Fibroblast of skin of back (primary cell): ENCODE measurements around the gene PPFIBP1.
"Not testable (repeated sequence)": the region's sequence is repeated elsewhere in the genome, so short reads cannot be mapped to it uniquely, and the experiment has no call there.

Experiments
- DNase-seq: peaks from one replicate; pipeline ENCODE4 v3.0.0-alpha.2; 2013

PPFIBP1 gene

DNA sequence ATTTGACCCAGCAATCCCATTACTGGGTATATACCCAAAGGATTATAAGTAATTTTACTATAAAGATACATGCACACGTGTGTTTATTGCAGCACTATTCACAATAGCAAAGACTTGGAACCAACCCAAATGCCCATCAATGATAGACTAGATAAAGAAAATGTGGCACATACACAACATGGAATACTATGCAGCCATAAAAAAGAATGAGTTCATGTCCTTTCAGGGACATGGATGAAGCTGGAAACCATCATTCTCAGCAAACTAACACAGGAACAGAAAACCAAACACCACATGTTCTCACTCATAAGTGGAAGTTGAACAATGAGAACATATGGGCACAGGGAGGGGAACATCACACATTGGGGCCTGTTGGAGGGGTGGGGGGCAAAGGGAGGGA lies 20.9 kb downstream of the PPFIBP1 start:
- not testable (repeated sequence) for DNase-seq

- no peak for DNase-seq
These were observed 21.7 kb downstream of the PPFIBP1 start for GRCh38 chr12:27545665-27546064.

- no peak for DNase-seq
These were observed 23.6 kb downstream of the PPFIBP1 start for GRCh38 chr12:27547592-27547991.

DNA sequence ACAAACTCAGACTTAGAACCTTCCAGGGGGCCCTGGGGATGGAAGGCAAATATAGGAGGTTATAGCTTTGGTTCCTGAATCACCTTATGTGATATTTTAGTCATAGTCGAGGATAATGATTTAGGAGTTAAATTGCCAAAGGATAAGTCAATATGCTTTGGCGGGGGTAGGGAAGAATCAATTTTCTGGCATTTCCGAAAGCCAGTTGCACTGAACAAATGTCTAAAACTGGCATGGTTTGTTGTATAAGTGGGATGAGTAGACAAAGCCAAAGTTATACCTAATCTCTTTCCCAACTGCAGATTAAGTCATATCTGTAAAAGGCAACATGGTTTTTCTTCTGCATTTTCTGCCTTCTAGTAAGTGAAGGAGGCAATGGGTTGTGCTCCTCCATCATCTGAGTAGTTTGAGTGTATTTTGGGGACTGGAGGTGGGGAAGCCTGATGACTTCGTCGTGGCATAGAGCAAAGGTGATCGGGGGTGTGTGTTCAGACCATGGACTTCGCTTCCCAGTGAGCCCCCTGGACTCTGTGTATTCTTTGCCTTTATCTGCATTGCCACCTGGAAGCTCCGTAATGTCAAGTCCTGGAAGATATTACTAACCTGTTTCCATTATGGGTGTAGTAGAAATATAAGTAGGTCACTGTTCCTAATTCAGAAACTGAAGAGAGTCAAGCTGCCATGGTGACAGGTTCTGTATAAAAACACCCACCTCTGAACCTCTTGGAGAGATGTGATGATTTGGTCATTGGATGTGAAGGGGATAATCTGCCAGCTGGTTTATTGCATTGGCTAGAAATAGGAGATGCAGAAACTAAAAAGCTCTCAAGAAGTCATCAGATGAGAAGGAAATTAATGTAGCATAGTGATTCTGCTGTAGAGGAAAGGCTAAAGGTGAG lies 24.5 kb downstream of the PPFIBP1 start:
- no peak for DNase-seq

DNA sequence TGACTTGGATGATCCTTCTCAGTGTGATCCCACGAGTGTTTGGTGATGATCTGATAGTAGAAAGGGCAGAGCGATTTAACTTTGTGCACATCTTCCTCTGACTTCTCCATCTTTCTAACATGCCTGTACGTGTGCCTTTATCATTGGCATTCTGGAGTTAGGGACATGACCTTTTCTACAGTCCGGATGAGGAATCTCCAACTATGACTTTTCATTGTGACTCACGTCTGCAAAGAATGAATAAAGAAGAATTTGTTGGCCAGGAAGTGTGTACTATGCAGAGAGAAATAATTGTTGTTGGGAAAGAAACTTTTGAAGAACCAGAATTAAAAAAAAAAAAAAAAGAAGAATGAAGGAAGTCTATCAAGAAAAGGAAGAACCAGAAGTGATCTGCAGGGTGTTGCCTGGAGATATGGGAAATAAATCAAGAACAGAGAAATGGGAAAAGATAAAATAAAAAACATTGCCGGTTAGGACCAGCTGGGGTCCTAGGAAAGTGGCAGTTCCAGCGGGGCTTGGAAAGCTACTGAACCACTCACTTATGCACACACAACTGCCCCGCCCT lies 25.3 kb downstream of the PPFIBP1 start:
- peak; percentile 92 for DNase-seq

- peak; percentile 87 for DNase-seq
These were observed 26.0 kb downstream of the PPFIBP1 start for GRCh38 chr12:27549801-27550652.

GRCh38 chr12:27550653-27550975 lies 26.6 kb downstream of the PPFIBP1 start:
- no peak for DNase-seq

GRCh38 chr12:27551172-27551840 lies 27.3 kb downstream of the PPFIBP1 start:
- no peak for DNase-seq

GRCh38 chr12:27552235-27552634 lies 28.2 kb downstream of the PPFIBP1 start:
- DNase-seq, result no peak

GRCh38 chr12:27552886-27553560 lies 29.0 kb downstream of the PPFIBP1 start:
- no peak for DNase-seq

DNA sequence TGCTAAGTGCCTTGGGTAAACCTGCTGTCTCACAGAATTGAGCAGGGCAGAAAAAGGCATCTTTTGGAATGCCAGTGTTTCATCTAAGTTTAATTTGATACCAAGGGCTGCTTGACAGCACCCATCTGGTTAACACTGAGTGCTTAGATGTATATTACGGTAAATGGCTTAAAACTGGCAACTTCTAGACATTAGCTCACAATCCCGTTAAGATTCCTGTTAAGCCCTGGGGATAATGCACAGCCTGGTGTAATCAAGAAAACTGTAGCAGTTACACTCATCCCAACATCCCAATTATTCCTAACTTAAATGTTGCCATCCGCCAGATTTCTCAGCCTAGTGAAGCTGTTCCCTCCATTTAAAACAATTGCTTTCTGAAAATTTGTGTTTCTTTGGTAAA lies 29.9 kb downstream of the PPFIBP1 start:
- DNase-seq, result no peak

GRCh38 chr12:27554421-27555186 lies 30.6 kb downstream of the PPFIBP1 start:
- peak; percentile 80 for DNase-seq

GRCh38 chr12:27555361-27555760 lies 31.4 kb downstream of the PPFIBP1 start:
- no peak for DNase-seq

- DNase-seq, result no peak
These were observed 32.1 kb downstream of the PPFIBP1 start for GRCh38 chr12:27555925-27556778.

GRCh38 chr12:27560126-27560525 lies 36.1 kb downstream of the PPFIBP1 start:
- DNase-seq, result no peak

GRCh38 chr12:27561535-27562350 lies 37.7 kb downstream of the PPFIBP1 start:
- no peak for DNase-seq

GRCh38 chr12:27564612-27565213 lies 40.7 kb downstream of the PPFIBP1 start:
- DNase-seq, result peak; percentile 41

DNA sequence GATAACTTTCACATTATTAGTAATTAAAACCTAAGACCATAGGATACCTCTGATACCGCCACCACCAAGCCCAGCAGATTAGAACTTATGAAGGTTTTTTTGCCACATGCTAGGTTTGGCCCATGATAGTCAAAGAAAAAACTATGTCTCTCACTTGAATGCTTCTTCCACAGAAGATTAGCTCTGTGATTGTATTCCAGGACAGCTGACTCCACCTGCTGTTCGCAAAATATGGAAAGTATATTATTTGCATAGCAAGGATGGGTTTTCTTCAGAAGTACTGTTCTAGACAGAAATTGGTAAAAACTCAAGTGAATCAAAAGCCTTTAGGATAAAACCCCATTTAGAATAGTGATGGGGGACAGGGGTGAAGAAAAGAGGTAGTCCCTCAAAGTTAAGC lies 42.2 kb downstream of the PPFIBP1 start:
- no peak for DNase-seq

DNA sequence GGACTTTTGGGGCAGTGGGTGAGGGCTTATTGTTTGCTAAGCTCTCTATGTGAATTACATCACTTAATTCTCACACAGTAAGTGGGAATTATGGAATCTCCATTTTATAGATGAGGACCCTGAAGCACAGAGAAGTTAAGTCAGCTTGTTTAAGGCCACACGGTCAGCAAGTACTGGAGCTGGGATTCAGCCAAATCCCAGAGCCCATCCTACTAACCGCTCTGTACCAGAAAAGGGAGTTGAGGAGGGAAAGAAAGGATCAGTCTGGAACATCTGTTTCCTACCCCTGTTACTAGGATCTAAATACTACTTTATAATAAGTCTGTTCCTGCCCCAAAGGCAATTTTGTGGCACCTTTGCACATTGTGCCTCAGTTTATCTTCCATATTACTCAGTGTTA lies 42.6 kb downstream of the PPFIBP1 start:
- no peak for DNase-seq
